A673 (cell line): ENCODE results near the gene EML2.

Experiments used
- EZH2 ChIP-seq: fragments of 200-600 bp; sonication (generic); IDR thresholded peaks from 2 replicates; pipeline ENCODE4 v1.6.1; 2017; ENCODE audit warnings: borderline replicate concordance, low read depth, mild to moderate bottlenecking, mixed read lengths, antibody characterized with exemption, low read length; ENCODE audit not compliant: poor library complexity, severe bottlenecking
- TF ChIP-seq, protein P1 (sequence below): fragments of 300-800, 200-600 bp; sonication (generic); conservative IDR thresholded peaks from 2 replicates; pipeline ENCODE4 v1.5.1; 2017; ENCODE audit warnings: low read depth, mild to moderate bottlenecking, antibody characterized with exemption, low read length, moderate library complexity, mixed read lengths

DNA sequence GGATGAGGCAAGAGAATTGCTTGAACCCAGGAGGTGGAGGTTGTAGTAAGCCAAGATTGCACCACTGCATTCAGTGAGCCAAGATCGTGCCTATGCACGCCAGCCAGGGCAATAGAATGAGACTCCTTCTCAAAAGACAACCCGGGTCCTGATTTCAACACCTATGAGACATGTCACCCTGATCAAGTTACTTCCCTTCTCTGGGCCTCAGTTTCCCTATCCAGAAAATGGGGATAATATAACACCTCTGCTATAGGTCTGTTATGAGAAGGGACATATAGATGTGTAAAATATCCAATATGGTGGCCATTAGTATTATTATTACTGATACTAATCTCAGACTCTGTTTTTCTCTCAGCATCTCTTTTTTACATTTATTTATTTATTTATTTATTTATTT, 15.9 kb upstream of the EML2 start:
- TF ChIP-seq, protein P1, sequence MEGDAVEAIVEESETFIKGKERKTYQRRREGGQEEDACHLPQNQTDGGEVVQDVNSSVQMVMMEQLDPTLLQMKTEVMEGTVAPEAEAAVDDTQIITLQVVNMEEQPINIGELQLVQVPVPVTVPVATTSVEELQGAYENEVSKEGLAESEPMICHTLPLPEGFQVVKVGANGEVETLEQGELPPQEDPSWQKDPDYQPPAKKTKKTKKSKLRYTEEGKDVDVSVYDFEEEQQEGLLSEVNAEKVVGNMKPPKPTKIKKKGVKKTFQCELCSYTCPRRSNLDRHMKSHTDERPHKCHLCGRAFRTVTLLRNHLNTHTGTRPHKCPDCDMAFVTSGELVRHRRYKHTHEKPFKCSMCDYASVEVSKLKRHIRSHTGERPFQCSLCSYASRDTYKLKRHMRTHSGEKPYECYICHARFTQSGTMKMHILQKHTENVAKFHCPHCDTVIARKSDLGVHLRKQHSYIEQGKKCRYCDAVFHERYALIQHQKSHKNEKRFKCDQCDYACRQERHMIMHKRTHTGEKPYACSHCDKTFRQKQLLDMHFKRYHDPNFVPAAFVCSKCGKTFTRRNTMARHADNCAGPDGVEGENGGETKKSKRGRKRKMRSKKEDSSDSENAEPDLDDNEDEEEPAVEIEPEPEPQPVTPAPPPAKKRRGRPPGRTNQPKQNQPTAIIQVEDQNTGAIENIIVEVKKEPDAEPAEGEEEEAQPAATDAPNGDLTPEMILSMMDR, result no peak
- TF ChIP-seq EZH2, result no peak
